OCI-LY7 (cell line): ENCODE measurements around the gene TBC1D19.

Experiments used
- EZH2phosphoT487 ChIP-seq: fragments of 200-600 bp; sonication (generic); IDR thresholded peaks from 2 replicates; pipeline ENCODE4 v1.6.1; 2018; ENCODE audit warnings: low read depth, borderline replicate concordance, mild to moderate bottlenecking, mixed run types, antibody characterized with exemption, low read length, moderate library complexity, mixed read lengths
- TF ChIP-seq, protein P1 (sequence below): fragments of 200-600 bp; sonication (generic); conservative IDR thresholded peaks from 2 replicates; pipeline ENCODE4 v1.5.1; 2014; ENCODE audit warnings: mild to moderate bottlenecking, antibody characterized with exemption, low read length, moderate library complexity, mixed read lengths

DNA sequence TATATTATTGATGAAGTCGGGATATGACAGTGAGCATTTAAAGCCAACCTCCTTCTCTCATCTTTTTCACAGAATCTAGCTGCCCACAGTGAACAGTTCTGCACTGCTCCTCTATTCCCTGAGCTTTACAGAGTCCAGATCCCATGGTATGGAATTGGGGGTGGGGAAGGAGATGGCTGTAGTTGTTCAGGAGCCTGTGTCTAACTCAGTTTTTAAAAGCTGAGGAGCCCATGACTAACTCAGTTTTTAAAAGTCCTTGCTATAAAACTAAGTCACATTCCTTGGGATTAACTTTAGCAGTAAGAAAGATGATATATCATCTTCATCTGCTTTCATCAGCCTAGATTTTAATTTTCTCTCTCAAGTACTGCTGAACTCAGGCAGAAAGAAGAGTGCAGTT lies 180.3 kb downstream of the TBC1D19 start:
- TF ChIP-seq, protein P1, sequence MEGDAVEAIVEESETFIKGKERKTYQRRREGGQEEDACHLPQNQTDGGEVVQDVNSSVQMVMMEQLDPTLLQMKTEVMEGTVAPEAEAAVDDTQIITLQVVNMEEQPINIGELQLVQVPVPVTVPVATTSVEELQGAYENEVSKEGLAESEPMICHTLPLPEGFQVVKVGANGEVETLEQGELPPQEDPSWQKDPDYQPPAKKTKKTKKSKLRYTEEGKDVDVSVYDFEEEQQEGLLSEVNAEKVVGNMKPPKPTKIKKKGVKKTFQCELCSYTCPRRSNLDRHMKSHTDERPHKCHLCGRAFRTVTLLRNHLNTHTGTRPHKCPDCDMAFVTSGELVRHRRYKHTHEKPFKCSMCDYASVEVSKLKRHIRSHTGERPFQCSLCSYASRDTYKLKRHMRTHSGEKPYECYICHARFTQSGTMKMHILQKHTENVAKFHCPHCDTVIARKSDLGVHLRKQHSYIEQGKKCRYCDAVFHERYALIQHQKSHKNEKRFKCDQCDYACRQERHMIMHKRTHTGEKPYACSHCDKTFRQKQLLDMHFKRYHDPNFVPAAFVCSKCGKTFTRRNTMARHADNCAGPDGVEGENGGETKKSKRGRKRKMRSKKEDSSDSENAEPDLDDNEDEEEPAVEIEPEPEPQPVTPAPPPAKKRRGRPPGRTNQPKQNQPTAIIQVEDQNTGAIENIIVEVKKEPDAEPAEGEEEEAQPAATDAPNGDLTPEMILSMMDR, result no peak
- no peak for TF ChIP-seq EZH2phosphoT487
